ENCODE results near the gene PPARD. TPM values are rescaled to one million over a fixed set of nuclear protein-coding genes. Genes with fewer than 3 reads are reported as not detected.

Gene PPARD
- total RNA-seq, 3 donors from 2014 or later (not counting 1 experiment from before 2014, with no cell fraction given): 14.4 to 20.4 (median 18.8) TPM

DNA sequence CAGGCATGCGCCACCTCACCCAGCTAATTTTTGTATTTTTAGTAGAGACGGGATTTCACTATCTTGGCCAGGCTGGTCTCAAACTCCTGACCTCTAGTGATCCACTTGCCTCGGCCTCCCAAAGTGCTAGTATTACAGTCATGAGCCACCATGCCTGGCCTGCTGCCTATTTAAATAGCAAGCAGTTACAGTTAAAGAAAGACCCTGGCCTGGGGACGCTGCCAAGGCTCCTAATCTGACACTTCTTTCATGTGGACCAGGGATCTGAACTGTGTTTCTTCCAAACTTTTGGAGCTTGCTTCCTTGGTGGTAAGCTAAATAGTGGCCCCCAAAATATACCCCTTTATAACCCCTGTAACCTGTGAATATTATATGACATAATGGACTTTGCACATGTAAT is 15.3 kb downstream of the PPARD start:
- no peak overlapping the region for H3K4me3 ChIP-seq (ENCODE audit: low read length)
- Mint-ChIP-seq H3K36me3 (peaks cover 20% of the 10 kb centered on the region), H3K9me3 (no peaks in the 10 kb centered on the region), H3K27me3 (ENCODE audit: low read depth in 2 of 2) (no peaks in the 10 kb centered on the region), H3K27ac (no peak overlapping the region), H3K4me3 (no peak overlapping the region), H3K4me1 (peaks cover 12 to 27% of the 10 kb centered on the region in 2 donors)
- H3K4me1 ChIP-seq (ENCODE audit: control insufficient read depth, insufficient read depth, low read length): no peaks in the 10 kb centered on the region
- H3K27ac ChIP-seq (ENCODE audit: low read length): no peak overlapping the region
- no peak for ATAC-seq
- 95% methylated on average over 4 of the region's 4 CpGs for WGBS (ENCODE audit: insufficient coverage)
- TF ChIP-seq, protein P1, sequence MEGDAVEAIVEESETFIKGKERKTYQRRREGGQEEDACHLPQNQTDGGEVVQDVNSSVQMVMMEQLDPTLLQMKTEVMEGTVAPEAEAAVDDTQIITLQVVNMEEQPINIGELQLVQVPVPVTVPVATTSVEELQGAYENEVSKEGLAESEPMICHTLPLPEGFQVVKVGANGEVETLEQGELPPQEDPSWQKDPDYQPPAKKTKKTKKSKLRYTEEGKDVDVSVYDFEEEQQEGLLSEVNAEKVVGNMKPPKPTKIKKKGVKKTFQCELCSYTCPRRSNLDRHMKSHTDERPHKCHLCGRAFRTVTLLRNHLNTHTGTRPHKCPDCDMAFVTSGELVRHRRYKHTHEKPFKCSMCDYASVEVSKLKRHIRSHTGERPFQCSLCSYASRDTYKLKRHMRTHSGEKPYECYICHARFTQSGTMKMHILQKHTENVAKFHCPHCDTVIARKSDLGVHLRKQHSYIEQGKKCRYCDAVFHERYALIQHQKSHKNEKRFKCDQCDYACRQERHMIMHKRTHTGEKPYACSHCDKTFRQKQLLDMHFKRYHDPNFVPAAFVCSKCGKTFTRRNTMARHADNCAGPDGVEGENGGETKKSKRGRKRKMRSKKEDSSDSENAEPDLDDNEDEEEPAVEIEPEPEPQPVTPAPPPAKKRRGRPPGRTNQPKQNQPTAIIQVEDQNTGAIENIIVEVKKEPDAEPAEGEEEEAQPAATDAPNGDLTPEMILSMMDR (IDR thresholded peaks at IDR 0.05): no peak
- no peaks in the 10 kb centered on the region for H3K9me3 ChIP-seq (ENCODE audit: control insufficient read depth, insufficient read depth, low read length)
- intact Hi-C loops (cut with micrococcal nuclease): no loop called here
- peaks cover 37% of the 10 kb centered on the region for H3K36me3 ChIP-seq (ENCODE audit: control insufficient read depth, insufficient read depth, low read length)
- H3K27me3 ChIP-seq (ENCODE audit: control insufficient read depth, insufficient read depth, low read length): no peaks in the 10 kb centered on the region
- DNase-seq: no peak

DNA sequence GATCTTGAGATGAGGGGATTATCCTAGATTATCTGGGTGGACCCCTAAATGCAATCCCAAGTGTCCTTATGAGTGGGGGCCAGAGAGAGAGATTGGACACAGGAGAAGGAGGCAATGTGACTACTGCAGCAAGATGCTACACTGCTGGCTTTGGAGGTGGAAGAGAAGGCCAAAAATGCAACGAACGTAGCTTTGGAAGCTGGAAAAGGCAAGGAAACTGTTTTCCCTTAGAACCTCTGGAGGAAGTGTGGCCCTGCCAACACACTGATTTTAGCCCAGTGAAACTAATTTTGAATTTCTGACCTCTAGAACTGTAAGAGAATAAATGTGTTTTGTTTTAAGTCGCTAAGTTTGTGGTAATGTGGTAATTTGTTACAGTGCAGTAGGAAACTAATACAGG is 15.7 kb downstream of the PPARD start:
- H3K4me3 ChIP-seq (ENCODE audit: low read length): no peak overlapping the region
- no peak for DNase-seq
- Mint-ChIP-seq H3K36me3 (peaks cover 15% of the 10 kb centered on the region), H3K9me3 (no peaks in the 10 kb centered on the region), H3K4me3 (no peak overlapping the region), H3K27ac (no peak overlapping the region), H3K27me3 (ENCODE audit: low read depth in 2 of 2) (no peaks in the 10 kb centered on the region), H3K4me1 (peaks cover 15 to 23% of the 10 kb centered on the region in 2 donors)
- TF ChIP-seq, protein P1 (IDR thresholded peaks at IDR 0.05): no peak
- peaks cover 32% of the 10 kb centered on the region for H3K36me3 ChIP-seq (ENCODE audit: control insufficient read depth, insufficient read depth, low read length)
- H3K27ac ChIP-seq (ENCODE audit: low read length): no peak overlapping the region
- no peaks in the 10 kb centered on the region for H3K9me3 ChIP-seq (ENCODE audit: control insufficient read depth, insufficient read depth, low read length)
- no peak for ATAC-seq
- intact Hi-C loops (cut with micrococcal nuclease): no loop called here
- no peaks in the 10 kb centered on the region for H3K27me3 ChIP-seq (ENCODE audit: control insufficient read depth, insufficient read depth, low read length)
- 82% methylated on average over 3 of the region's 3 CpGs for WGBS (ENCODE audit: insufficient coverage)
- H3K4me1 ChIP-seq (ENCODE audit: control insufficient read depth, insufficient read depth, low read length): peaks cover 2% of the 10 kb centered on the region

DNA sequence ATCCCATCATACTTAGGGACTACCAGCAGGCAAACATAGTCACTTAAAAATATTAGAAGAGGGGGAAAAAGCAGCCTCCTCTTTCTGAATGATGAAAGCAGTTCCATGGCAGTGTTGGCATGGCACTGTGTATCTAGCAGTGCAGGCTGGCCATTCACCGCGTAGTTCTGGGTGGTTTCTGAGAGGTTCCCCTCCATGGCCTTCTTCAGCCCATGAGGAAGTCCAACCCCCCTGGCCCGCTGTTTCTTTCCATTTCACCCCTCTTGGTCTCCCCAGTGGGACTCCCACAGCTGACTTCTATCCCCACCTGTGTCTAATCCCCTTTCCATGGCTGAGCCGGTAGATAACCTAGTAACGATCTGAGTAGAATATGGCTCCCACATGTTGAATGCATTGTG is 17.0 kb downstream of the PPARD start:
- ATAC-seq: no peak
- intact Hi-C loops (cut with micrococcal nuclease): no loop called here
- Histone ChIP-seq H3K9me3 (ENCODE audit: control insufficient read depth, insufficient read depth, low read length) (no peaks in the 10 kb centered on the region), H3K27me3 (ENCODE audit: control insufficient read depth, insufficient read depth, low read length) (no peaks in the 10 kb centered on the region), H3K36me3 (ENCODE audit: control insufficient read depth, insufficient read depth, low read length) (peaks cover 25% of the 10 kb centered on the region), H3K4me3 (ENCODE audit: low read length) (no peak overlapping the region), H3K27ac (ENCODE audit: low read length) (no peak overlapping the region), H3K4me1 (ENCODE audit: control insufficient read depth, insufficient read depth, low read length) (peaks cover 5% of the 10 kb centered on the region)
- Mint-ChIP-seq H3K27me3 (ENCODE audit: low read depth in 2 of 2) (no peaks in the 10 kb centered on the region), H3K27ac (no peak overlapping the region), H3K9me3 (no peaks in the 10 kb centered on the region), H3K4me3 (no peak overlapping the region), H3K4me1 (peaks cover 15 to 24% of the 10 kb centered on the region in 2 donors), H3K36me3 (peaks cover 11% of the 10 kb centered on the region)
- no peak for DNase-seq
- 93% methylated on average over 5 of the region's 5 CpGs for WGBS (ENCODE audit: insufficient coverage)
- TF ChIP-seq, protein P1 (IDR thresholded peaks at IDR 0.05): no peak

DNA sequence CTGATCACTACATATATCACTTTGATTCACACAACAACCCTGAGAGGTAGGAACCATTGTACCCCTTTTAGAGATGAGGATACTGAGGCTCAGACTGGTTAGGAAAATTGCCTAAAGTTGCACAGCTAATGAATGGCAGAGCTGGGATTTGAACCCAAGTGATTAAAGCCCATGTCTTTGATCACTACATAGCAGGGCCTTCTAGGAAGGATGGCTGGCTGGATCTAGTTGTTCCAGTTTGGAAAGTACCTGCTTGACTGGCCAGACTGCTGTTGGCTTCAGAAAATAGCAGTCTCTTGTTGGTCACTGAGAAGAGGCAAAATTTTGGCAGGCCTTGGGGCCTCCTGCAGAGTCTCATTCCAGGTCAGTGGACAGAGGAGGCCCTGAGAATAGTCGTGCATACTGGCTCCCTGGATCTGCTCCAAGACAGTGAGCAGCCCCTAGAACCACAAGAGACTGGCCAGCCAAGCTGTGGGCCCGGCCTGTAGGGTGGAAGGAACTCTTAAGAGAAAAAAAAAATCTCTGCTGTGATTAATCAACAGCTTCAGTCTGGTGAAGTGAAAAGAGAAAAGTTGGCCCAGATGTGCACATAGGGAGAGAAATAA is 17.5 kb downstream of the PPARD start:
- H3K4me3 ChIP-seq (ENCODE audit: low read length): no peak overlapping the region
- DNase-seq (no peak), ATAC-seq (no peak)
- H3K36me3 ChIP-seq (ENCODE audit: control insufficient read depth, insufficient read depth, low read length): peaks cover 22% of the 10 kb centered on the region
- H3K36me3 Mint-ChIP-seq: peaks cover 11% of the 10 kb centered on the region
- peaks cover 5% of the 10 kb centered on the region for H3K4me1 ChIP-seq (ENCODE audit: control insufficient read depth, insufficient read depth, low read length)
- 92% methylated on average over 2 of the region's 2 CpGs for WGBS (ENCODE audit: insufficient coverage)
- TF ChIP-seq, protein P1 (IDR thresholded peaks at IDR 0.05): no peak
- no peak overlapping the region for H3K27ac Mint-ChIP-seq
- no peaks in the 10 kb centered on the region for H3K9me3 Mint-ChIP-seq
- no peaks in the 10 kb centered on the region for H3K27me3 ChIP-seq (ENCODE audit: control insufficient read depth, insufficient read depth, low read length)
- intact Hi-C loops (cut with micrococcal nuclease): no loop called here
- H3K27ac ChIP-seq (ENCODE audit: low read length): no peak overlapping the region
- peaks cover 15 to 24% of the 10 kb centered on the region in 2 donors for H3K4me1 Mint-ChIP-seq
- H3K4me3 Mint-ChIP-seq: no peak overlapping the region
- H3K9me3 ChIP-seq (ENCODE audit: control insufficient read depth, insufficient read depth, low read length): no peaks in the 10 kb centered on the region
- no peaks in the 10 kb centered on the region for H3K27me3 Mint-ChIP-seq (ENCODE audit: low read depth in 2 of 2)
